DOHH2 (cell line): Measurements from ENCODE around the gene ANTXR2.

Experiments
- EZH2phosphoT487 ChIP-seq: fragments of 200-600 bp; sonication (generic); IDR thresholded peaks from 2 replicates; pipeline ENCODE4 v1.6.1; 2017; ENCODE audit warnings: borderline replicate concordance, mild to moderate bottlenecking, antibody characterized with exemption, low read length, moderate library complexity, mixed read lengths
- TF ChIP-seq, protein P1 (sequence below): fragments of 200-600 bp; sonication (generic); IDR thresholded peaks from one replicate; pipeline ENCODE4 v1.5.1; 2014; ENCODE audit warnings: antibody characterized with exemption, mild to moderate bottlenecking, low read depth, low read length; ENCODE audit not compliant: poor library complexity, severe bottlenecking

DNA sequence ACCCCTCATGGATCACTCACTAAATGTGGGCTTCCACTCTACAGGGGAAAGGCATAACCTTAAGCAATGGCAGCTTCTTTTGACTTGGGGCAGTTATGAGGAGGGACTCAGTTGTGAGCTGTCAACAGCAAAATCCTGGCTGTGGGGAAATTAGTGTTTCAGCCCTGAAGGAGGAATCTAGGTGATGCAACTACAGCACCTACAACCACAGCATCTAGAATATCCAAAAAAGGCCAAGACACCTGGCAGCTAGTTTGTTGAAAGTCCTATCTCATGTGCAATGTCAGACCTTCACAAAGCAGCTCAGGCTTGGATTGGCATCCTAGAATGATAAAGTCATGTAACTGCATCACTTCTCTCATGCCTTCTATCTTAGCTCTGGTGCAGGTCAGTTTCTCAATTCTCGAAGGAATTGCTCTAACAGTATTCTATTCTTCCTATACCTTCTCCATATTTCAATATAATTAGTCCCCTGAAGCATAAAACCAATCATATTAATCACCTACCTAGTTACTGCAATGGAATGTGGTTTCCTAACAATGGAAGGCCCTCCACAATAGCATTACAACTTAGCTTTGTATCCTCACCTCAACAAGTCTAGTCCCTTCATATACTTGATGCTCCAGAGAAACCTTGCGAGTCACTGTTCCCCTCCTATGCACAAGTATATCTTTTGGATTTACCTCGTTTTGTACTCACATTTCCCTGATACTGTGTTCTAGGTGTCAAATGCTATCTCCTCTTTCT lies 5.5 kb upstream of the ANTXR2 start:
- TF ChIP-seq, protein P1, sequence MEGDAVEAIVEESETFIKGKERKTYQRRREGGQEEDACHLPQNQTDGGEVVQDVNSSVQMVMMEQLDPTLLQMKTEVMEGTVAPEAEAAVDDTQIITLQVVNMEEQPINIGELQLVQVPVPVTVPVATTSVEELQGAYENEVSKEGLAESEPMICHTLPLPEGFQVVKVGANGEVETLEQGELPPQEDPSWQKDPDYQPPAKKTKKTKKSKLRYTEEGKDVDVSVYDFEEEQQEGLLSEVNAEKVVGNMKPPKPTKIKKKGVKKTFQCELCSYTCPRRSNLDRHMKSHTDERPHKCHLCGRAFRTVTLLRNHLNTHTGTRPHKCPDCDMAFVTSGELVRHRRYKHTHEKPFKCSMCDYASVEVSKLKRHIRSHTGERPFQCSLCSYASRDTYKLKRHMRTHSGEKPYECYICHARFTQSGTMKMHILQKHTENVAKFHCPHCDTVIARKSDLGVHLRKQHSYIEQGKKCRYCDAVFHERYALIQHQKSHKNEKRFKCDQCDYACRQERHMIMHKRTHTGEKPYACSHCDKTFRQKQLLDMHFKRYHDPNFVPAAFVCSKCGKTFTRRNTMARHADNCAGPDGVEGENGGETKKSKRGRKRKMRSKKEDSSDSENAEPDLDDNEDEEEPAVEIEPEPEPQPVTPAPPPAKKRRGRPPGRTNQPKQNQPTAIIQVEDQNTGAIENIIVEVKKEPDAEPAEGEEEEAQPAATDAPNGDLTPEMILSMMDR = no peak
- no peak for TF ChIP-seq EZH2phosphoT487
